WTC11 (cell line): ENCODE data around the gene ABHD17C. TPM values are rescaled to one million over a fixed set of nuclear protein-coding genes. Genes with fewer than 3 reads are reported as not detected.

Source experiments
- ATAC-seq: fragments of 200-7000 bp; cut with Tn5 transposase; 2 replicates; pipeline ENCODE4 v1.10.0; 2021; ENCODE audit warnings: mild to moderate bottlenecking, moderate library complexity
- CTCF ChIA-PET: fragments of 300-600 bp; sonication (Branson Sonifier 250); formaldehyde crosslinking; loops from one replicate; lab custom pipeline; 2021; ENCODE audit warnings: antibody characterized with exemption; lab: Charles Lee
- POLR2A ChIA-PET: fragments of 350-600 bp; sonication (Branson Sonifier 250); formaldehyde crosslinking; loops from one replicate; lab custom pipeline; 2021; ENCODE audit warnings: antibody characterized with exemption; lab: Charles Lee
- DNase-seq: peaks from one replicate; pipeline ENCODE4 v3.0.0; 2021; ENCODE audit warnings: low spot score
- H3K27ac Mint-ChIP-seq: 2 replicates; pipeline ENCODE4 v1.8.0; 2021; ENCODE audit warnings: mixed read lengths
- H3K27me3 Mint-ChIP-seq: 2 replicates; pipeline ENCODE4 v1.8.0; 2021; ENCODE audit warnings: low read depth, mild to moderate bottlenecking, moderate library complexity, mixed read lengths
- H3K36me3 Mint-ChIP-seq: 2 replicates; pipeline ENCODE4 v1.8.0; 2021; ENCODE audit warnings: mixed read lengths
- H3K4me1 Mint-ChIP-seq: 2 replicates; pipeline ENCODE4 v1.8.0; 2022; ENCODE audit warnings: mixed read lengths
- H3K4me3 Mint-ChIP-seq: 2 replicates; pipeline ENCODE4 v1.8.0; 2021; ENCODE audit warnings: mild to moderate bottlenecking, moderate library complexity, mixed read lengths
- H3K9me3 Mint-ChIP-seq: 2 replicates; pipeline ENCODE4 v1.8.0; 2021; ENCODE audit warnings: mixed read lengths
- ATF6 ChIP-seq: sonication (generic); formaldehyde crosslinking; IDR thresholded peaks from 2 replicates; pipeline ENCODE4 v1.8.1; 2023; ENCODE audit warnings: mild to moderate bottlenecking, missing genetic modification reagents
- ESRRA ChIP-seq: sonication (generic); formaldehyde crosslinking; IDR thresholded peaks from 2 replicates; pipeline ENCODE4 v1.8.1; 2022; ENCODE audit warnings: mild to moderate bottlenecking, missing genetic modification reagents, borderline replicate concordance
- FOXJ3 ChIP-seq: sonication (generic); formaldehyde crosslinking; IDR thresholded peaks from 2 replicates; pipeline ENCODE4 v1.9.0; 2021; ENCODE audit warnings: missing genetic modification reagents, mild to moderate bottlenecking, borderline replicate concordance
- FOXP4 ChIP-seq: sonication (generic); formaldehyde crosslinking; IDR thresholded peaks from 2 replicates; pipeline ENCODE4 v1.8.0; 2022; ENCODE audit warnings: mild to moderate bottlenecking, missing genetic modification reagents
- IRF2 ChIP-seq: sonication (generic); formaldehyde crosslinking; IDR thresholded peaks from 2 replicates; pipeline ENCODE4 v1.8.0; 2022; ENCODE audit warnings: low read depth, missing genetic modification reagents, borderline replicate concordance
- JUN ChIP-seq: sonication (generic); formaldehyde crosslinking; IDR thresholded peaks from 2 replicates; pipeline ENCODE4 v1.8.0; 2023; ENCODE audit warnings: mild to moderate bottlenecking, missing genetic modification reagents
- KAT7 ChIP-seq: sonication (generic); formaldehyde crosslinking; IDR thresholded peaks from 2 replicates; pipeline ENCODE4 v1.8.1; 2023; ENCODE audit warnings: missing genetic modification reagents, mild to moderate bottlenecking, borderline replicate concordance
- PRRX2 ChIP-seq: fragments of 250-450 bp; sonication (Bioruptor Pico); IDR thresholded peaks from 2 replicates; pipeline ENCODE4 v1.8.0; 2021; ENCODE audit warnings: mild to moderate bottlenecking
- SP1 ChIP-seq: sonication (generic); formaldehyde crosslinking; conservative IDR thresholded peaks from 2 replicates; pipeline ENCODE4 v1.8.1; 2022; ENCODE audit warnings: missing genetic modification reagents
- STAT6 ChIP-seq: sonication (generic); formaldehyde crosslinking; conservative IDR thresholded peaks from 2 replicates; pipeline ENCODE4 v1.8.1; 2023; ENCODE audit warnings: mild to moderate bottlenecking, low read depth, missing genetic modification reagents, moderate library complexity
- TEAD1 ChIP-seq: sonication (generic); formaldehyde crosslinking; IDR thresholded peaks from 2 replicates; pipeline ENCODE4 v1.8.0; 2022; ENCODE audit warnings: mild to moderate bottlenecking, missing genetic modification reagents
- USF2 ChIP-seq: sonication (generic); formaldehyde crosslinking; IDR thresholded peaks from 2 replicates; pipeline ENCODE4 v1.8.1; 2023; ENCODE audit warnings: mild to moderate bottlenecking, missing genetic modification reagents, moderate library complexity
- ZBTB21 ChIP-seq: sonication (generic); formaldehyde crosslinking; IDR thresholded peaks from 2 replicates; pipeline ENCODE4 v1.8.1; 2023; ENCODE audit warnings: mild to moderate bottlenecking, missing genetic modification reagents, borderline replicate concordance
- ZMAT4 ChIP-seq: fragments of 250-450 bp; sonication (Bioruptor Pico); IDR thresholded peaks from 2 replicates; pipeline ENCODE4 v1.9.0; 2021; ENCODE audit warnings: mild to moderate bottlenecking
- ZNF219 ChIP-seq: sonication (generic); formaldehyde crosslinking; IDR thresholded peaks from 2 replicates; pipeline ENCODE4 v1.8.0; 2023; ENCODE audit warnings: missing genetic modification reagents, mild to moderate bottlenecking, borderline replicate concordance
- ZNF423 ChIP-seq: fragments of 250-450 bp; sonication (Bioruptor Pico); IDR thresholded peaks from 2 replicates; pipeline ENCODE4 v2.1.2; 2022; ENCODE audit warnings: mild to moderate bottlenecking, moderate library complexity
- total RNA-seq: library from RNA; stranded (reverse); gene quantifications from 3 replicates; pipeline ENCODE4 v1.2.3, GENCODE V29; 2021

ABHD17C gene
- total RNA-seq, 1 experiment from 2014 or later, result 29.0 TPM

GRCh38 chr15:80783260-80783659 lies 88.2 kb downstream of the ABHD17C start (continued):
- no peak for TF ChIP-seq ATF6 (CRISPR knock-in tag)
- no peak for TF ChIP-seq FOXP4 (CRISPR knock-in tag)
- TF ChIP-seq ESRRA (CRISPR knock-in tag), result no peak
- TF ChIP-seq STAT6, result no peak
- no peak for TF ChIP-seq IRF2 (CRISPR knock-in tag)
- TF ChIP-seq TEAD1 (CRISPR knock-in tag), result no peak
- TF ChIP-seq ZNF219 (CRISPR knock-in tag), result no peak
- no peak for TF ChIP-seq USF2 (CRISPR knock-in tag)
- TF ChIP-seq ZMAT4, result no peak
- no peak for TF ChIP-seq PRRX2 (CRISPR knock-in tag)
- no peak for TF ChIP-seq JUN (CRISPR knock-in tag)
- TF ChIP-seq ZNF423, result no peak
- TF ChIP-seq KAT7 (CRISPR knock-in tag), result no peak

GRCh38 chr15:80785335-80785734 lies 90.2 kb downstream of the ABHD17C start:
- no peak for DNase-seq
- no peak overlapping the region for H3K27ac Mint-ChIP-seq
- H3K36me3 Mint-ChIP-seq, result no peaks in the 10 kb centered on the region
- no peak for ATAC-seq
- no peak overlapping the region for H3K4me3 Mint-ChIP-seq
- H3K27me3 Mint-ChIP-seq, result peaks cover 31% of the 10 kb centered on the region
- H3K9me3 Mint-ChIP-seq, result no peaks in the 10 kb centered on the region
- ChIA-PET POLR2A (no interaction called here), CTCF (interaction anchor here (0.8 to 2.2 kb wide), 7 partner anchors 9 to 481 kb away, joined by 3 to 15 read pairs (median 4); no protein-coding TSS in a partner anchor)
- peaks cover 11% of the 10 kb centered on the region for H3K4me1 Mint-ChIP-seq
- TF ChIP-seq SP1 (CRISPR knock-in tag), result no peak
- no peak for TF ChIP-seq FOXJ3 (CRISPR knock-in tag)

GRCh38 chr15:80785811-80786354 lies 90.8 kb downstream of the ABHD17C start:
- Mint-ChIP-seq H3K27ac (no peak overlapping the region), H3K36me3 (no peaks in the 10 kb centered on the region), H3K9me3 (no peaks in the 10 kb centered on the region), H3K27me3 (peaks cover 25% of the 10 kb centered on the region), H3K4me3 (no peak overlapping the region), H3K4me1 (peaks cover 10% of the 10 kb centered on the region)
- no peak for ATAC-seq
- TF ChIP-seq ZBTB21 (CRISPR knock-in tag), result no peak
- ChIA-PET POLR2A (interaction anchor here (0.7 kb wide), 1 partner anchor 187 kb away, joined by 3 read pairs; no protein-coding TSS in a partner anchor), CTCF (interaction anchor here (0.8 to 2.2 kb wide), 7 partner anchors 9 to 480 kb away, joined by 3 to 15 read pairs (median 4); no protein-coding TSS in a partner anchor)
- no peak for DNase-seq
